NCI-H748 (cell line): ENCODE measurements around the gene IGSF9B.

Experiments
- DNase-seq: peaks from one replicate; lab custom pipeline; 2025; ENCODE audit not compliant: unreplicated experiment; lab: John Stamatoyannopoulos, UW

The IGSF9B gene

GRCh38 chr11:133937468-133937867 lies 19.3 kb downstream of the IGSF9B start:
- DNase-seq = no peak

DNA sequence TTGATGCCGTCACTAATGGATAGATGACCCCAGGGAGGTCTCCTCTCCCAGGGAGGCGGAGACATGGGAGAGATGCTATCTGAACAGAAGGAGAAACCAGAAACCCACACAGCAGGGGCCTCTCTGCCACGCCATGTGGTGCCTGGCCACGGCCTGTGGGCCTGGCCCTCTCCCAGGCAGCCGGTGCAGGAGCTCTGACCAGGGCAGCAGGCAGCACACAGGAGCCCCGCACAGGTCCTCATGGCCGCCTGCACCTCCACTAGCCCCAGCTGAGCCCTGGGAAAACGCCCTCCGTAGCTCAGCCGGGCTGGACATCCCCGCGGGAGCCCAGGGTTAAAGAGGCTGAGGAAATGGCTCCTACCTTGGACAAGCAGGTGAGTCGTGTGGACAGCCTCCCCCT lies 19.8 kb downstream of the IGSF9B start:
- DNase-seq = no peak

GRCh38 chr11:133936592-133936991 lies 20.2 kb downstream of the IGSF9B start:
- DNase-seq = no peak

DNA sequence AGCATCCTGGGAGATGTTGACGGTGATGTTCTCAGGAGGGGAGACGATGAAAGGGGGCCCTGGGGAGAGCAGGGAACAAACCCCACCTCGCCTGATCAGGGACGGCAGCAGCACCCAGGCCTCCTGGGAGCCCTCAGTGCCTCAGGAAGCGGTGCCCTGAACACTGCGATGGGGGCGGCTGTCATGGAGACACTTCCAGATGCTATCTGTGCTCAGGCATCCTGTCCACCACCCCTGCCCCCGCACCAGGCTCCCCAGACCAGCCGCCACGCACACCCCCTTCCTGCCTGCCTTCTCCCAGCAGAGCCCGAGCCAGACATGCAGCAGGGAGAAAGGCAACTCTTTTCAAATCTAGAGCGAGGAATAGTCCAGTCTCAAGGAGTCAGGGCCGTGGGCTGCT lies 20.6 kb downstream of the IGSF9B start:
- DNase-seq = no peak

GRCh38 chr11:133935551-133935910 lies 21.2 kb downstream of the IGSF9B start:
- DNase-seq = no peak

DNA sequence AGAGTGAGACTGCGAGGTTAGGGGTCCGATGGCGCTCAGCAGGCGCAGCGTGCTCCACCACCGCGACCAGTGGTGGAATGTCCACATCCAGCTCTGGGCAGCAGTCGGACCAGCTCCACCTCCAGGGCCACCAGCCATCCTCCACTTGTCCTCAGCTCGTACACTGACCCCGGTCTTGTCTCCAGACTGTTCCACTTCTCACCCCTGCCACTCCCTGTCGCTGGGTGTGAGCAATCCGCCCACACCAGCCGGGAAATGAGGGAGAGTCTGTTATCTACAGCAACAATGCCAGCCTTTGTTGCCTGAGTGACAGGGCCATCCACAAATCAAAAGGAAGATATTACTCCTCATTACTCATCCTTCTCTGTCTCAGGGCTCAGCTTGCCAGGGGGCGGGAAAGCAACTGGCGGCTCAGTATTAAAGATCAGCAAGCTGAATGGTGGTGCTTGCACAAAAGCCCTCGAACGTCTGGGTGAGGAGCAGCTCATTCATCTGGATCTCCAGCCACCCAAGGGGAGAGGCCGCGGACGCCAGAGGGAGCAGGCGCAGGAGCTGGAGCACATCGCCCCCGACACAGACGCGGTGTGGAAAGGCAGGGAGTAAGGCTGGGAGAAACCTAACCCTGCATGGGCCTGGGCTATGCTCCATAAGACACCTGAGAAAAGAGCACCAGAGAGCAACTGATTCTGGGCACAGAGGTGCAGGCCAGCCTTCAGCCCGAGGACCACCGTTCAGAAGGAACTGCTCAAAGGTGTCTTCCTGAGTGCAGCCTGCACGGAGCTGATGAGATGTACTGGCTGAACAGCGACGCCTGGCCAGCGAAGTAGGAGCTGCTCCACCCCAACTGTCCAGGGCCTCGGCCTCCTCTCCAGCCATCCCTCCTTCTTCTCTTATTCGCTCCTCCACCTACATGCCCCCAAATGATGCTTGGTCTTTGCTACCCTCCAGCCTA lies 21.9 kb downstream of the IGSF9B start:
- DNase-seq = peak; percentile 5

- no peak for DNase-seq
Observed at GRCh38 chr11:133934096-133934495, 22.7 kb downstream of the IGSF9B start.

DNA sequence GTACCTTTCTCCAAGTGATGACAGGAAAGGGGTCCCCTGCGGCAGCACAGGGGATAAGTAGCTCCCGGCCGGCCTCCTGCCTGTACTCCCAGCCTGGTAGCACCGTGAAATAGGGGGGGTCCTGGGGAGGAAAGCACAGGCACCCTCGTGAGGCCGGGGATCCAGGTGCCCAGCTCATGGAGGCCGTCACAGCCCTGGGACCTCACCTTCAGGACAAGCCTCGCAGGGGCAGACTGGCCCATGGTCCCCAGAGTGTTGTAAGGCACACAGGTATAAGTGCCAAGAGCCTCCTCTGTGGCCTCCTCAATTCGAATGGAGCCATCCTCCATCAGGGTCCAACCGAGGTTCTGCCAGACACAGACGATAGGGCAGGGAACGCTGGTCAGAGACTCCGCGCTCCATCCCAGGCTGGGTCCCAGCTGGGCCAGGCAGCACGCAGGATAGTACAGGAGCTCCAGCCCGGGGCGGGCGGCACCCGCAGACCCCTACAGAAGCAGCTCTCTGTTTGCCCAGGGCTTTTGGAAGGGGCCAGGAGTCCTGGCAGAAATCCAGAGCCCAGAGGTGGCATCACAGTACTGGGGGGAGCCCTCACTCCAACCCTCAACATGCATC lies 25.2 kb downstream of the IGSF9B start:
- no peak for DNase-seq

DNA sequence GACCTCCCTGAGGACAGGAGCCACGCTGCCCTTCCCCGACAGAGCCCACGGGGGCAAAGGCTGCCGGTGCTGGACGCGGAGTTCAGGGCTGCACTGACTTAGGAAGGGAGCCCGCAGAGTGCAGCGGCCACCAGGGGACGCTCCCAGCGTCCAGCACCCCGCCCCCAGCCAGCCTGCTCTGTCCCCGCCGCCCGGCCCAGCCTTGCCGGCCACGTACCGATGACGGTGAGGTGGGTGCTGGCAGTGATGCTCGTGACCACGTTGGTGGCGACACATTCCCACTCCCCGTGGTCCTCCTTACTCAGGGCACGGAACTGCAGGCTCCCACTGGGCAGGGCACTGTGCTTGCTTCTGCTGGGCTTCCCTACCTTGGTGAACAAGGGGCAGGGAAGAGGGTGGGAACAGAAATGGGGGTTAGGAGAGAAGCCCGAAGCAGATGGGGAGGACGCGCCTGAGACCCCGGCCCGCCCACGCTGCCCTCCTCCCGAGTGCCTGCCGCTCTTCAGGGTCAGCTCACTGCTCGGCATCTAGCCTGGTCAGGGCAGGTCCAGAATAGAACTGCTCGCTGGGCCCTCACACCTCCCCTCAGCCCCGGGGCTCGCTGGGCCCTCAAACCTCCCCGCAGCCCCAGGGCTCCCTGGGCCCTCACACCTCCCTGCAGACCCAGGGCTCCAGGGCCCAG lies 25.9 kb downstream of the IGSF9B start:
- DNase-seq = no peak

DNA sequence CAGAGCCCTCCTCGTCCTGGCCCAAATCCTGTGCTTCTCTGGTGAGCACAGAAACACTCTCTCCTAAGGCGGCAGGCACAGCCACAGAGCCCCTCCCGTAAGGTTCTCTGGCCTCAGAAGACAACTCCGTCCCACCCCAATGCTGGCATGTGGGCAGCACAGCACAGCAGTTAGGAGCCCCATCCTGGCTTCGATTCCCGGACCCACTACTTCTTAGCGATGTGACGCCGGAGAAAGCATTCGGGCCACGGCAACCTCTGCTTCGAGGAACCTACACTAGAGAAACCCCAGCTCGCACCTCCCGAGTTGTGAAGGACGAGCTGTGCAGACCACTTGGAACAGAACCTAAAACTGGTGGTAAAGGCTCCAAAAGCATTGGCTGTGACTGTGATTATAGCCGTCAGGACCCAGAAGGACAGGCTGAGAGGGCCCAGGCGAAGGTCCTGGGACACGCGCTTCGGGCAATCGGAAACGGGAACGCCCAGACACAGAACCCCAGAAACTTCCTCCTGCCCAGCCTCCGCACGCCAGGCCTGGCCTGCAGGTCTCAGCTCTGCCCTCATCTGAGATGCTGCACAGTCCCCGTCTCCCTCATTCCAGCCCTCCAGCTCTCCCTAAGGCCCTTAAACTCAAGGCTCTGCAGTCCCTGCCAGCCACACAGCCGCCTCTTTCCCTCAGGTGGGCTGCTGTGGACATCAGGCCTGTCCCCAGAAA lies 26.6 kb downstream of the IGSF9B start:
- DNase-seq = no peak

DNA sequence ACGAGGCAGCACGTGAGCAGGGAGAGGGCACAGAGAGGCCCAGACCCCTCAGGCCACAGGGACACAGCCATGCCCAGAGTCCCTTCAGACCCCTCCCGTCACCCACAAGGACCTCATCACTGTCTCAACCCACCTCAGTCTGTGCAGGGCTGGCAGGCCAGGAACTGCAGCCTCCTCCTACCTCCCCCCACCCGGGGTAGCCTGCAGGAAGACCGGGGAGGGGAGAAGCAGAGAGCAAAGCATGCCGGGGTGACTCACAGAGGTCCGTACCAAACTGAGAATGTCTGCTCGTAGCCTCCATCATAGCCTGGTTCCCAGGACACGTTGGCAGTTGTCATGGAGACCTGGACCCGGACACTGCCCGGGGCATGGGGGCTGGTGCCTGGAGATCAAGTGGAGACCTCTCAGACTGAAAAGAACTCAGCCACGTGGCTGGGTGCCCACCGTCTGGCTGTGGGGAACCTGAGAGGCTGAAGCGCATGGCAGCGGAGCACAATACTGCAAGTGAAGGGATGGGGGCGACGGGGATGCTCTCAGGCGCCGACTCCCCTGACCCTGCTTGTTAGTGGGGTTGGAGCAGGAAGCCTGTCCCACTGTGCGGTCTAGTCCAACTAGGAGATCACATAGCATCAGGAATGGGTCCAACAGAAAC lies 27.2 kb downstream of the IGSF9B start:
- DNase-seq = no peak

DNA sequence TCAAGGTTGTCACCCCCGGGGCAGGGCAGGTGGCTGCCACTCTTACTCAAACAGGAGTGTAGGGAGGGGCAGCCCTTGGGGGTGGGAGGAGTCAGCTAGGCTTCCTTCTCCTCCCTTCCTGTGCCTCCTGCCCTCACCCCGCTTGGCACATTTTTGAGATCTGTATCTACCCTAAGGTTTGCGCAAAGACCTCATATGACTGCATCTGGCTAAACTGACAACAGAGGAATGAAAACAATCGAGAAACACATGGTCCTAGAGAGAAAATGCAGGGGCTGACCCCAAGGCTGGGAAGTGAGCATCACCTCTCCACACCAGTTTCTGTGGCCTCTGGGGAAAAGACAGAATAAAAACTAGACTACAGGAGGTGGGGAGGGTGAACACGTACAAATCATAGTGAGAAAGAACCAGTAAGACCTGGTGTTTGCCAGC lies 28.1 kb downstream of the IGSF9B start:
- peak; percentile 74 for DNase-seq

- peak; percentile 87 for DNase-seq
Observed at GRCh38 chr11:133927690-133928627, 28.8 kb downstream of the IGSF9B start.

- DNase-seq = no peak
Observed at GRCh38 chr11:133926466-133927246, 30.1 kb downstream of the IGSF9B start.

DNA sequence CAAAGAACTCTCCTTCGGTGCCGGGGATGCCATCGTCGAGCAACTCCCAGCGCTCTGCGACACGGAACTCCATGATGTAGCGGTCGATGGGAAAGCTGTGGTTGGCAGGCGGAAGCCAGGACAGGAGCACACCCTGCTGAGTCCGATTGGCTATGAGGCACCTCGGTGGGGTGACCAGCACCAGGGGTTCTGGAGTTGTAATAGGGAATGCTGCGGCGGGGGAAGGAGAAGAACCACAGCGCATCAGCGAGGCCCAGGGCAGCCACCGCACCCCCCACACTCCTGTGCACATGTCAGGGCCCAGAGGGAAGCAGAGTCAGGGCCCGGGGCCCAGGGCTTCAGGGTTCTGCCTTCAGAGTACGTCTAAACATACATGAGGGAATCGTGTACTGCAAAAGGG lies 31.0 kb downstream of the IGSF9B start:
- DNase-seq = no peak

DNA sequence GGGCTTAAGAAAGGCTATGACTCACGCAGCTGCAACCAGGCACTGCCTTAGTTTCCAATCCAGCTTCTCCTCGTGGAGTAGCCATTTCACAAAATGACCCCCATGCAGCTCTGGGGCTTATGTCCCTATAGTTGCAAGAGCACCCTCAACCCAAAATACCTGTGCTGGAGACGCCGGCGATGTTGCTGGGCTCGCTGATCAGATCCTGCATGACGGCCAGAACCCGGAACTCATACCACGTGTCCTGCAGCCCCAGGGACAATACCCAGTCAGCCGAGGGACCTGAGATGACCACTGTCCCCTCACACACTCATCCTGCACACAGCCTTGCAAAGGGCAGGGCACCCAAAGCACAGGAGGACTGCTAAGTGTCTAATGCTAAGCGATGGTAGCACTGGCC lies 32.1 kb downstream of the IGSF9B start:
- DNase-seq = no peak

- no peak for DNase-seq
Observed at GRCh38 chr11:133922078-133922870, 34.5 kb downstream of the IGSF9B start.

GRCh38 chr11:133921513-133921912 lies 35.3 kb downstream of the IGSF9B start:
- no peak for DNase-seq
